Right atrium auricular region (tissue), 2 donors: Measurements from ENCODE around the gene FCGR2B. TPM values are rescaled to one million over a fixed set of nuclear protein-coding genes. Genes with fewer than 3 reads are reported as not detected.
"Not testable (repeated sequence)": the region's sequence is repeated elsewhere in the genome, so short reads cannot be mapped to it uniquely, and the experiment has no call there.

ENCODE experiments used
- DNase-seq: peaks from one replicate; pipeline ENCODE4 v3.0.0-alpha.2; 2019; ENCODE audit warnings: low spot score
- H3K27ac ChIP-seq, 2 donors: fragments of 200-600 bp; sonication (generic); 1 replicate in 1 of 2; 2 replicates in 1 of 2; pipeline ENCODE4 v1.5.1; 2016 to 2019
- H3K27me3 ChIP-seq, 2 donors: fragments of 200-600 bp; sonication (generic); one replicate each; pipeline versions ENCODE4 v1.5.1 to v1.6.0; 2017 to 2019
- H3K36me3 ChIP-seq: fragments of 200-600 bp; sonication (generic); one replicate; pipeline ENCODE4 v1.5.1; 2016
- H3K4me1 ChIP-seq, 2 donors: fragments of 200-600 bp; sonication (generic); one replicate each; pipeline versions ENCODE4 v1.5.1 to v1.6.0; 2017 to 2019
- H3K4me3 ChIP-seq, 2 donors: fragments of 200-600 bp; sonication (generic); 1 replicate in 1 of 2; 2 replicates in 1 of 2; pipeline ENCODE4 v1.5.1; 2017 to 2019; ENCODE audit warnings: mild to moderate bottlenecking in 1 of 2, moderate library complexity in 1 of 2
- H3K9me3 ChIP-seq, 2 donors: fragments of 200-600 bp; sonication (generic); one replicate each; pipeline ENCODE4 v1.5.1; 2019
- total RNA-seq, 2 donors: library from RNA; depleted of rRNA; stranded (reverse); fragments of >200 nt; gene quantifications; one replicate each; pipeline ENCODE4 v1.1.0, GENCODE V29; 2016

Gene FCGR2B
- total RNA-seq = 1 to 10 TPM; 4.5 to 8.1 TPM

GRCh38 chr1:161662684-161663339 is at the start of gene FCGR2B:
Gene FCGR2B, plus strand, starts transcription at chr1:161663143. Its CDS starts 99 bp downstream, at chr1:161663242.
- H3K27me3 ChIP-seq, H3K9me3 ChIP-seq, H3K27ac ChIP-seq, H3K4me3 ChIP-seq, H3K4me1 ChIP-seq, H3K36me3 ChIP-seq, DNase-seq: not testable (repeated sequence)

GRCh38 chr1:161616417-161616816 is 46.5 kb upstream of the FCGR2B start:
- DNase-seq, H3K27me3 ChIP-seq, H3K27ac ChIP-seq, H3K4me3 ChIP-seq, H3K36me3 ChIP-seq, H3K9me3 ChIP-seq, H3K4me1 ChIP-seq: not testable (repeated sequence)

- H3K4me3 ChIP-seq, H3K27ac ChIP-seq, H3K36me3 ChIP-seq, H3K9me3 ChIP-seq, DNase-seq, H3K27me3 ChIP-seq, H3K4me1 ChIP-seq: not testable (repeated sequence)
Observed at GRCh38 chr1:161618517-161618916, 44.4 kb upstream of the FCGR2B start.

GRCh38 chr1:161620399-161620798 is 42.5 kb upstream of the FCGR2B start:
- H3K27me3 ChIP-seq, H3K4me1 ChIP-seq, H3K36me3 ChIP-seq, H3K4me3 ChIP-seq, DNase-seq, H3K9me3 ChIP-seq, H3K27ac ChIP-seq: not testable (repeated sequence)

GRCh38 chr1:161621181-161622000 is 41.6 kb upstream of the FCGR2B start:
- H3K4me1 ChIP-seq, H3K27me3 ChIP-seq, H3K9me3 ChIP-seq, H3K36me3 ChIP-seq, H3K27ac ChIP-seq: not testable (repeated sequence)
- peak; percentile 72 for DNase-seq
- peak overlapping the region; percentile 21 to 44 for H3K4me3 ChIP-seq

- H3K9me3 ChIP-seq, H3K27me3 ChIP-seq, H3K4me3 ChIP-seq, H3K4me1 ChIP-seq, DNase-seq, H3K27ac ChIP-seq, H3K36me3 ChIP-seq: not testable (repeated sequence)
Observed at GRCh38 chr1:161622054-161622453, 40.9 kb upstream of the FCGR2B start.

- DNase-seq, H3K4me3 ChIP-seq, H3K27me3 ChIP-seq, H3K4me1 ChIP-seq, H3K9me3 ChIP-seq, H3K36me3 ChIP-seq, H3K27ac ChIP-seq: not testable (repeated sequence)
Observed at GRCh38 chr1:161623401-161624051, 39.4 kb upstream of the FCGR2B start.

GRCh38 chr1:161624605-161625004 is 38.3 kb upstream of the FCGR2B start:
- not testable (repeated sequence) for H3K36me3 ChIP-seq, H3K27ac ChIP-seq, H3K9me3 ChIP-seq, H3K4me3 ChIP-seq, DNase-seq, H3K4me1 ChIP-seq, H3K27me3 ChIP-seq

GRCh38 chr1:161626445-161627146 is 36.3 kb upstream of the FCGR2B start:
- H3K4me1 ChIP-seq, H3K36me3 ChIP-seq, H3K27me3 ChIP-seq, DNase-seq, H3K4me3 ChIP-seq, H3K27ac ChIP-seq, H3K9me3 ChIP-seq: not testable (repeated sequence)

GRCh38 chr1:161630128-161630742 is 32.7 kb upstream of the FCGR2B start:
- not testable (repeated sequence) for H3K27me3 ChIP-seq, DNase-seq, H3K4me3 ChIP-seq, H3K9me3 ChIP-seq, H3K4me1 ChIP-seq, H3K36me3 ChIP-seq, H3K27ac ChIP-seq
